HG03354 (cell line): ENCODE measurements around the gene FCGBP.
A peak's percentile ranks its signal among the peaks of the same experiment; 100 is the strongest.

ENCODE experiments used
- ATAC-seq: cut with Tn5 transposase; IDR thresholded peaks from one replicate; pipeline ENCODE4 v1.9.1; 2021; ENCODE audit warnings: mild to moderate bottlenecking; ENCODE audit not compliant: unreplicated experiment, poor library complexity, severe bottlenecking

FCGBP gene

GRCh38 chr19:39949026-39949747 lies 14.8 kb upstream of the FCGBP start:
- no peak for ATAC-seq

GRCh38 chr19:39946532-39946931 lies 12.1 kb upstream of the FCGBP start:
- ATAC-seq, result no peak

DNA sequence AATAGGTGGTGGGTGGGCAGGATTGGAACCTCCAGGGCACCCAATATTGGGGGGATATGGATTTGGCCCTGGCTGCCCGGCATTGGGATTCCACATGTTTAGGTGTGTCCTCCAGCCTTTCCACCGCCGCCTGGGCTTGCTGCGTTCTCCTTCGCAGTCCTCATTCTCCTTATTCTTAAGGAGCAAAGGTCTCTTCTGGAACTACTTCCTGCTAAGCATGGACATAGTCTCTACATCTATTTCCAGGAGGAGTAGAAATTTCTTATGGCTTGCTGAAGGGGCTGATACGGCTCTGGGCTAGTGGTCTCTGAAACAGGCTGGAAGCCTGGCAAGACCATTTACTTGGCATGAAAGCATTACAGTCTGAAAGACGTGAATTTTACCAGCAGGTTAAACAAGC lies 9.2 kb upstream of the FCGBP start:
- no peak for ATAC-seq

DNA sequence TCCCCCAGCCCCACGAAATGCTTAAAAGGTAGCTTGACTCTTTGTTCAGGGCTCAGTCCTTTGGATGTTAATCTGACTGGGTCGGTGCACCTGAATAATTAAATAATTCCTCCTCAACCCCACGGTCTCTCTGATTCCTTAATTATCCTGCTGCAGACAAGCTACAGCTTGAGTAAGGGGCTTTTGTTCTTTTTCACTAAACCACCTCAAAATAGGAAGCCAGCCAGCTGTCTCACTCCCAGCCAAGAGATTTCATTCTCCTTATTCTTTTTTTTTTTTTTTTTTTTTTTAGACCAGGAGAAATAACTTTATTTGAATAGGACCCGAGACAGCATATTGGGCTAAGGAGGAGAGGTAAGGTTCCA lies 7.9 kb upstream of the FCGBP start:
- no peak for ATAC-seq

- peak; percentile 58 for ATAC-seq
Observed at GRCh38 chr19:39941615-39942365, 7.4 kb upstream of the FCGBP start.

DNA sequence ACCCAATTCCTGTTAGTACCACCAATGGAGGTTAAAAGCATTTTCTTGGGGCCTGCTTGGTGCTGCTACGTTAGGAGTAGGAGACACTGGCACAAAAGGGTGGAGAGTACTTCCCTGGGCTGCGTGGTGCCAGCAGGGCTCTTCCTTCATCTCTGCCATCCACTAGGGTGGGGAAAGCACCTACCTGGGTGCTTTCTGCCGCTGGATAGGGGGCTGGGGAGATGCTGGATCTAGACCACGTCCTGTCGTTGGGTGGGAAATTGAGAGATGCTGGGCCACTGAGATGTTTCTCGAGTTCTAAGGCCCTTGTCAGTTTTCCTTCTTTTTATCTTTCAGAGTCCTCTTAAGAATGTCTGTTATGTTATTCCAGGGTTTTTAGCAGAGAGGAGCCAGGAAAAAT lies 6.7 kb upstream of the FCGBP start:
- no peak for ATAC-seq

DNA sequence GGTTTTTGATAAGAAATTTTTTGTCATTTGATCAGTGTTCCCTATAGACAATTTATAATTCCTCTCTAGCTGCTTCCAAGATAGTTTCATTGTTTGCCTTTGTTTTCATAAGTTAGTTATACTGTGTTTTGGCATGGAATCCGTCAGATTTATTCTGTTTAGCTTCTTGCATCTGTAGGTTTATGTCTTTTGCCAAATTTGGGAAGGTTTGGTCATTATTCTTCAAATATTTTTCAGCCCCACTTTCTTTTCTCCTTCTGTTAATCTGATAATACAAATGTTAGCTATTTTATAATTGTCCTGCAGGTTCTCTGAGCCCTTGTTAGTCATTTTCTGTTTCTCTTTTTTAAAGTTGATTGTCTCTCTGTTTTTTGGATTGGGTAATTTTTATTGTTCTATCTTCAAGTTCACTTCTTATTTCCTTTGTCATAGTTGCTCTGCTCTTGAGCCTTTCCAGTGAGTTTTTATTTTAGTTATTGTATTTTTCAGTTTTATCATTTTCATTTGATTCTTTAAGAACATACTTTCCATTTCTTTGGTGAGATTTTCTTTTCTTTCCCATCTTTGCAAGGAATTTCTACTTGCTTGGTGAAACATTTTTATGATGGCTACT lies 5.9 kb upstream of the FCGBP start:
- no peak for ATAC-seq

GRCh38 chr19:39939556-39939955 lies 5.1 kb upstream of the FCGBP start:
- no peak for ATAC-seq

DNA sequence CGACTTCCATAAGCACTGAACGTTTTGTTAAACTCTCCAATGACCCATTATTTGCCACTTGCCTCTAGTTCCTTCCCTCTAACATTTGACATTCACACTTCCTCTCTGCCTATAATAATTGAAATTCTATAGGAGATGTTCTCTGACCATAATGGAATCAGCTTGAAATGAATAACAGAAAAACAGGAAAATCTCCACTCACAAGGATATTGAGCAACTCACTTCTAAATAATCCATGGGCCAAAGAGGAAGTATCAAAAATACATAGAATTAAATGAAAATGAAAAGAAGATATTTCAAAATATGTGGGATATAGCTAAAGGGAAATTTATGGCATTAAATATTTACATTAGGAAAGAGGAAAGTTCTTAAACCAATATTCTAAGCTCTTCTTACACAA lies 3.4 kb upstream of the FCGBP start:
- no peak for ATAC-seq

DNA sequence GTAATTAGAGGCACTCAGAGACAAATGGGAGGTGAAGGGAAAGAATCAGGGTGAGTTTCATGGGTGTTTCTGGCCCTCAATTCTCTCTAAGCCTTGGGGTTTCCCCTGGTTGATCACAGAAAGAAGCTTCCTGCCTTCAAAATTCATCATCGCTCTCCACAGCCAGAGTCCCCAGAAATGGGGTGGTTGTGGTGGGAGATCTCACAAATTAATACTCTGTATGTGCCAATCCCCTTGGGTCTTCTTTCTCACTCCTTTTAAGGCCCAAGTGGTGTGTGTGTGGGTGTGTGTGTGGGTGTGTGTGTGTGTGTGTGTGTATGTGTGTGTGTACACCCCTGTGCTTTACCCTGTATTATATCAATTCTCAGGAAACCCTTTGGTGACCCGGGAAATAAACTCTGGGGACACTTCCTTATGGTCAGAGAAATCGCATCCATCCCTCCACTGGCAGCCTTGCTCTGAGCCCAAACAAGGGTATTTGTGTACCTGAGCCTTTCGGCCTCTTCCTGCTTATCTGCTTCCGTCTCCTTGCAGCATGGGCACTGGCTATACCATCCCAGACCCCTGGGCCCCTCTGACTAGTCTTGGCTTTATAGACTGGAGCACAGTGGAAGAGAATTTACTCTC lies 2.8 kb upstream of the FCGBP start:
- ATAC-seq, result no peak

GRCh38 chr19:39936622-39937021 lies 2.2 kb upstream of the FCGBP start:
- ATAC-seq, result no peak

GRCh38 chr19:39936020-39936419 lies 1.6 kb upstream of the FCGBP start:
- no peak for ATAC-seq

- ATAC-seq, result no peak
Observed at GRCh38 chr19:39935364-39935661, 879 bp upstream of the FCGBP start.

DNA sequence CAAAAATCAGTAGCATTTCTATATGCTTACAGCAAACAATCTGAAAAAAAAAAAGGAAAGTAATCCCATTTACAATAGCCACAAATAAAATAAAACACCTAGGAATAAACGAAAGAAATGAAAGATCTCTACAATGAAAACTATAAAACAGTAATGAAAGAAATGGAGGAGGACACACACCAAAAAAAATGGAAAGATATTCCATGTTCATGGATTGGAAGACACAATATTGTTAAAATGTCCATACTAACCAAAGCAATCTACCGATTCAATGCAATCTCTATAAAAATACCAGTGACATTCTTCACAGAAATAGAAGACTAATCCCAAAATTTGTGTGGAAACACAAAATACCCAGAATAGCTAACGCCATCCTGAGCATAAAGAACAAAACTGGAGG lies 4.7 kb downstream of the FCGBP start:
- no peak for ATAC-seq

DNA sequence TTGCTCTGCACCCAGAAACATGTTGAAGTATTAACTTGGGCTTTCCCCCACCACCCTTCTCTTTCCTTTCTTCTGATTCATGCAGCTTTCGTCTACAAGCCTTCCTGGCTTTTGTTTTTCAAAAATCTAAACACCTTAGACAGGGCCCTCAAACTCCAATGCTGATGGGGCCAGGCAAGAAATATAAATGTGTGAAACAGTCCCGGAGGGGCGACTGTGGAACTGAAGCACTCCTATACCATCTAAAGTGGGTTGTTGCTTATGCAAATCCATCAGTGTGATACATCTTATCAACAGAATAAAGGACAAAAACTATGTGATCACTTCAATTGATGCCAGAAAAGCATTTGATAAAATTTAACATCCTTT lies 6.1 kb downstream of the FCGBP start:
- no peak for ATAC-seq

- no peak for ATAC-seq
Observed at GRCh38 chr19:39927524-39928356, 6.7 kb downstream of the FCGBP start.

DNA sequence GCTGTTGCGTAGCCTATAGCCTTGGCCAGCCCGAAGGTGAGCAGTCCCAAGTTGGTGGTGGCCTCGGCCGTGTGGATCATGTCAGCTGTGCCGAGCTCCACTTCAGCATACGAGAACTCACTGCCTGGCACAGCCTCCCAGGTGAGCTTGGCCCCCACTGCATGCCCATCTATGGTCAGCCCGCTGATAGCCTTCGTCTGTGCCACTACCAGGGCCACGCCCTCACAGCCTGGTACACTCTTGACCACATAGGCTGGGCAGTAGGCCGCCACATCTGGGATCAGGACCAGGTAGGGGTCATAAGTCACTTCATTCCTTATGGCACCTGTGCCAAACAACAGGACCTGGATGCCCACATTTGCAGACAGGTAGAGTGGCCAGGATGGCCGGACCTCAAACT lies 7.4 kb downstream of the FCGBP start:
- no peak for ATAC-seq

DNA sequence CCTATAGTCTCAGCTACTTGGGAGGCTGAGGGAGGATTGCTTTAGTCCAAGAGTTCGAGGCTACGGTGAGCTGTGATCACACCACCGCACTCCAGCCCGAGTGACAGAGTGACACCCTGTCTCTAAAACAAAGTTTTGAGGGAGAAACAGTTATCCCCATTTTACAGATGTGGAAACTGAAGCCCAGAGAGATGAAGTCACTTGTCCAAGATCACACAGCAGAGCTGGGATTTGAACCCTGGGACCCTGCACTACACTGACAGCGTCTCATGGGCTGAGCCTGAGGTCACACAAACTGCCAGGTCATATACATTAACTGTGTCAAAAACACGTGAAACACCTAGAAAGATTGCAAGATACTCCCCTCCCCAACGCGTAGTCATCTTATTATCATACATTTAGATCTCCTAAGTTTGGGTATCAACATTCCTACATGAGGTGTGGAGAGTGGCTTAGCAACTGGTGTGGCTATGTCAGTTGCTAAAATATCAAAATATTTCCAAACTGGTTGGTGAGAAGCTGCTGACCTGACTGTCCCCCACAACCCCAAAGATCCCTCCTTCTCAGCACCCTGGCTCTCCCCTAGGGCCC lies 8.2 kb downstream of the FCGBP start:
- no peak for ATAC-seq

GRCh38 chr19:39924952-39925351 lies 9.5 kb downstream of the FCGBP start:
- ATAC-seq, result no peak

- ATAC-seq, result no peak
Observed at GRCh38 chr19:39924389-39924788, 10.0 kb downstream of the FCGBP start.
